Tibial nerve (tissue), 4 donors: Measurements from ENCODE around the gene FBN2. TPM values are rescaled to one million over a fixed set of nuclear protein-coding genes. Genes with fewer than 3 reads are reported as not detected.

Experiments
- DNase-seq, 2 donors: peaks; one replicate each; pipeline ENCODE4 v3.0.0-alpha.2; 2019; ENCODE audit warnings: low spot score in 2 of 2
- H3K27ac ChIP-seq, 4 donors: fragments of 200-600 bp; sonication (generic) in 3 of 4; one replicate each; pipeline ENCODE4 v1.5.1; 2017 to 2019; ENCODE audit warnings: mild to moderate bottlenecking in 1 of 4
- H3K27me3 ChIP-seq, 2 donors: fragments of 200-600 bp; sonication (generic) in 1 of 2; one replicate each; pipeline versions ENCODE4 v1.5.1 to v1.6.0; 2017 to 2019
- H3K36me3 ChIP-seq, 3 donors: fragments of 200-600 bp; sonication (generic); one replicate each; pipeline ENCODE4 v1.5.1; 2018 to 2019
- H3K4me1 ChIP-seq, 4 donors: fragments of 200-600 bp; sonication (generic) in 3 of 4; one replicate each; pipeline ENCODE4 v1.5.1; 2017 to 2019
- H3K4me3 ChIP-seq, 4 donors: fragments of 200-600 bp; sonication (generic) in 3 of 4; one replicate each; pipeline ENCODE4 v1.5.1; 2017 to 2019; ENCODE audit warnings: mild to moderate bottlenecking in 1 of 4, moderate library complexity in 1 of 4
- H3K9me3 ChIP-seq, 4 donors: fragments of 200-600 bp; sonication (generic) in 3 of 4; one replicate each; pipeline ENCODE4 v1.5.1; 2017 to 2019
- EP300 ChIP-seq, 2 donors: sonication (generic); formaldehyde crosslinking; IDR thresholded peaks; one replicate each; pipeline ENCODE4 v1.6.1; 2017; ENCODE audit warnings: antibody characterized with exemption in 2 of 2, mild to moderate bottlenecking in 1 of 2
- POLR2A ChIP-seq, 2 donors: fragments of 450-650 bp; IDR thresholded peaks; one replicate each; pipeline ENCODE4 v1.6.1; 2017; ENCODE audit warnings: antibody characterized with exemption in 2 of 2, mild to moderate bottlenecking in 2 of 2, moderate library complexity in 2 of 2
- WGBS, 2 donors: methylation state at CpG; one replicate each; pipeline ENCODE4 v1.1.5; 2018; 5-methylcytosine and 5-hydroxymethylcytosine counted together
- total RNA-seq, 4 donors: library from RNA; depleted of rRNA; stranded (reverse); fragments of >200 nt; gene quantifications; one replicate each; pipeline ENCODE4 v1.1.0, GENCODE V29; 2016
- TF ChIP-seq, protein P1 (sequence below), 5 experiments: fragments of 200-600 bp in 3 of 5; fragments of 450-650 bp in 2 of 5; sonication (generic) in 3 of 5; IDR thresholded peaks; one replicate each; pipeline ENCODE4 v1.5.1; 2016 to 2019; ENCODE audit warnings: antibody characterized with exemption in 5 of 5, mild to moderate bottlenecking in 3 of 5, moderate library complexity in 2 of 5

FBN2 gene
- total RNA-seq, 4 donors from 2014 or later: 1.2 to 6.3 (median 3.6) TPM

DNA sequence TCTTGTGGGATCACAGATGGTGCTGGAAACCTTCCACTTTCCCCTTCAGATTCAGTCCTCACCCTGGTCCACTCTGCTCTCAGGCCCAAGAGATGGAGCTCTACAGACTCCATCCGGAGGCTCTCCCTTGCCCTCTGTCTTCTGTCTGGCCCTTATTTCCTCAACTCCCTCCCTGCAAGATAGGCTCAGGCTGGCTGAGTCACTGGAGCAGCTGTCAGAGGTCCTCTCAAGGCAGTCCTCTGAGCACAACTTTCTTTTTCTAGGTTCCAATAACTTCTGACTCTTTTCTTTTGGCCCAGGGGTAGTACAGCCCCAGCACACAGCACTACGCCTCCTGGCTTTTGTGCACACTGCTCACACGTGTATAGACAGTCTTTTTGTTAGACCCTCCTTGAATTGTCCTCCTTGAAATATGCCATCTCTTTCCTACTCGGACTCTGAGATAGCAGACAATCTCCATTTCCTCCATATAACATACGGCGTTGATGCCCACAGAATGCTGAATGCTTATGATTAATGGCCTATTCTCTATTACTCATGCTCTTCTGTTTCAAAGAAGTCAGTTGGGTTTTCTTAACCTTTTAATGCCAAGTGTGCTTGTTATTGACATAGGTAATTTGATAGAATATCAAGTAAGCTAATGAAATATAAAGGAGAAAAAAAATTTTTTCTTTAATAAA, 261.4 kb downstream of the FBN2 start:
- Histone ChIP-seq H3K4me1 (no peaks in the 10 kb centered on the region), H3K4me3 (no peak overlapping the region), H3K27me3 (no peaks in the 10 kb centered on the region), H3K36me3 (peaks cover 0 to 5% (median 0%) of the 10 kb centered on the region in 3 donors), H3K9me3 (no peaks in the 10 kb centered on the region), H3K27ac (no peak overlapping the region)
- no peak for TF ChIP-seq POLR2A (IDR thresholded peaks at IDR 0.05)
- no peak for TF ChIP-seq EP300 (IDR thresholded peaks at IDR 0.05)
- TF ChIP-seq, protein P1, sequence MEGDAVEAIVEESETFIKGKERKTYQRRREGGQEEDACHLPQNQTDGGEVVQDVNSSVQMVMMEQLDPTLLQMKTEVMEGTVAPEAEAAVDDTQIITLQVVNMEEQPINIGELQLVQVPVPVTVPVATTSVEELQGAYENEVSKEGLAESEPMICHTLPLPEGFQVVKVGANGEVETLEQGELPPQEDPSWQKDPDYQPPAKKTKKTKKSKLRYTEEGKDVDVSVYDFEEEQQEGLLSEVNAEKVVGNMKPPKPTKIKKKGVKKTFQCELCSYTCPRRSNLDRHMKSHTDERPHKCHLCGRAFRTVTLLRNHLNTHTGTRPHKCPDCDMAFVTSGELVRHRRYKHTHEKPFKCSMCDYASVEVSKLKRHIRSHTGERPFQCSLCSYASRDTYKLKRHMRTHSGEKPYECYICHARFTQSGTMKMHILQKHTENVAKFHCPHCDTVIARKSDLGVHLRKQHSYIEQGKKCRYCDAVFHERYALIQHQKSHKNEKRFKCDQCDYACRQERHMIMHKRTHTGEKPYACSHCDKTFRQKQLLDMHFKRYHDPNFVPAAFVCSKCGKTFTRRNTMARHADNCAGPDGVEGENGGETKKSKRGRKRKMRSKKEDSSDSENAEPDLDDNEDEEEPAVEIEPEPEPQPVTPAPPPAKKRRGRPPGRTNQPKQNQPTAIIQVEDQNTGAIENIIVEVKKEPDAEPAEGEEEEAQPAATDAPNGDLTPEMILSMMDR (IDR thresholded peaks at IDR 0.05): no peak
- WGBS, 2 donors: 64 to 67% methylated on average over 6 of the region's 6 CpGs
- DNase-seq: no peak

DNA sequence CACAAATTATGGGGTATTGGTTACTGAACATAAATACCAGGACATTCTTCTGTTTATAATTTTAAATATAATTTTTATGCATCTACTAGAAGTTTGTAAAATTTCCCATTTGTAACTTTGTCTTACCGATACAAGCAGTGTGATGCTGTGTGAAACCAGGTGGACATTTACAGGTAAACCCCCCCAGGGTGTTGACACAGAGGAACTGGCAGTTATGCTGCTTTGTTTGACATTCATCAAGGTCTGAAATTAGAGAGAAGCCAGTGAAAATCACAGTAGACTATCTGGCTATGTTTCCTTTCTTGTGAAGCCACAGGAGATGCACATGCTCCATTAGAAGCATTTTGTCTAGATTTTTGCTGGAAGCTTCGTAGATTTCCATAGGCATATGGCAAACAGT, 263.6 kb downstream of the FBN2 start:
- TF ChIP-seq POLR2A (IDR thresholded peaks at IDR 0.05) (no peak), EP300 (IDR thresholded peaks at IDR 0.05) (no peak)
- TF ChIP-seq, protein P1 (IDR thresholded peaks at IDR 0.05): no peak
- H3K27me3 ChIP-seq: no peaks in the 10 kb centered on the region
- no peak overlapping the region for H3K4me3 ChIP-seq
- DNase-seq: no peak
- H3K36me3 ChIP-seq: peaks cover 0 to 5% (median 0%) of the 10 kb centered on the region in 3 donors
- WGBS, 2 donors: 96 to 98% methylated on average over 2 of the region's 2 CpGs
- no peaks in the 10 kb centered on the region for H3K4me1 ChIP-seq
- H3K9me3 ChIP-seq: no peaks in the 10 kb centered on the region
- no peak overlapping the region for H3K27ac ChIP-seq

DNA sequence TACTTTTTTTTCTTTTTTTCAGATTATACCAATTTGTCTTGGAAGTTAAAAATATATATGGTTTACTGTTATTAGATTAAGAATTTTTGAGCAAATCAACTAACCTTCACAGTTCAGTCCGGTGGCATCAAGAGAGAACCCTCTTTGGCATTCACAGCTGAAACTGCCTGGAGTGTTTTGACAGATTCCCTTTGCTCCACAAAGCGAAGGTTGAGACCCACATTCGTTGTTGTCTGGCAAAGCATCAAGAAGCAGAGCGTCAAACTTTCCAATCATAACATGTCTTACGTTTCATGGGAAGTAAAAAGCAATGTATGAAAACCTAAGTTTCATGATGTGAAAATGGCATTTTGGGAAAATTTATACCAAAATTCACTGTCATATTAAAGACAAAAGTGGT, 264.3 kb downstream of the FBN2 start:
- no peaks in the 10 kb centered on the region for H3K4me1 ChIP-seq
- no peak for DNase-seq
- TF ChIP-seq, protein P1 (IDR thresholded peaks at IDR 0.05): no peak
- TF ChIP-seq EP300 (IDR thresholded peaks at IDR 0.05) (no peak), POLR2A (IDR thresholded peaks at IDR 0.05) (no peak)

DNA sequence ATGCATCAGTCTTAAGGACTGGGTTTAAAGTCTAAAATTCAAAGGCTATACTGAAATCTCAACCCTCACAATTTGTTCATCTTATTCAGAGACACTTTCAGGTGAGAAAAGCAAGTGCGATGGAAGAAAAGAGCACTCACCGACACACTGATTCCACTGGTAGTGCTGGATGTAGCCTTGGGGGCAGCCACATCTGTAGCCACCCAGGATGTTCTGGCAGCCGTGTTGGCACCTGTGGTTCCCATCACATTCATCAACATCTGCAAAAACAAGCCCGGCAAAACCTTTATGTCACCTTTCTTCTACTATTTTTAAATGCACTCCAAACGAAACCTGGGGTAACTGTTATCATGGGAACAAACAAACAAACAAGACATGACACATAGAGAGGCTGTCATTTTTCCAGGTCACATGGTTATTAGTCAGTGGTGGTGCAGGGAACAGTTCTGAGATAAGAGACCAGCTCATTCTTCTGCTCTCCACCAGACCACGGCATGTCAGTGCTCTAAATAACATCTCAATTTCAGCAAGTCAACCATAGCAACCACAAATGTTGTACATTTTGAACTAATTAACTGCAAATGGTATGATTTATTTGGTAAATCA, 266.1 kb downstream of the FBN2 start:
- no peak for TF ChIP-seq EP300 (IDR thresholded peaks at IDR 0.05)
- no peak for TF ChIP-seq POLR2A (IDR thresholded peaks at IDR 0.05)
- TF ChIP-seq, protein P1 (IDR thresholded peaks at IDR 0.05): no peak
- Histone ChIP-seq H3K4me1 (no peaks in the 10 kb centered on the region), H3K4me3 (no peak overlapping the region), H3K27ac (no peak overlapping the region), H3K27me3 (no peaks in the 10 kb centered on the region), H3K36me3 (peaks cover 0 to 5% (median 0%) of the 10 kb centered on the region in 3 donors), H3K9me3 (no peaks in the 10 kb centered on the region)
- no peak for DNase-seq
- WGBS, 2 donors: 74 to 76% methylated on average over 6 of the region's 6 CpGs

More for the DNA sequence above, 264.3 kb downstream of the FBN2 start:
- Histone ChIP-seq H3K9me3 (no peaks in the 10 kb centered on the region), H3K27me3 (no peaks in the 10 kb centered on the region), H3K36me3 (peaks cover 0 to 5% (median 0%) of the 10 kb centered on the region in 3 donors), H3K27ac (no peak overlapping the region), H3K4me3 (no peak overlapping the region)
- 76 to 79% methylated on average over 5 of the region's 5 CpGs for WGBS, 2 donors

DNA sequence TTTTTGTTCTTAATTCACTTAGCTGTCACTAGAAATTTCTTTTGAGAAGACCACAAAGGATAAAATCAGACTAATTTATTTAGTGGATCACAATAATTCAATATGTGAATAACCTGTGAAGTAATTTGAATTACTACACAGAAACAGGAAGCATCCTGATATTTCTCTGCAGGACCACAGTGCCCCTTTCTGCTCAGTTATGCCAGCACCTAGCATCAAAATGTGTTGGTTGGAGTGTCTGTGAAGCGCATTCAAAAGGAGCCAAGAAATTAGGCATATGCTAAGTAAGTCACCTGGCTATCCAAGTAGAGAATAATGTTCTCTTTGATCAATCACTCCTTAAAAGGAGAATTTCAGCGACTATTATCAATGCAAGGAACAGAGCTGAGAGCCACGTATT, 267.0 kb downstream of the FBN2 start:
- no peaks in the 10 kb centered on the region for H3K27me3 ChIP-seq
- 83 to 88% methylated on average over 3 of the region's 3 CpGs for WGBS, 2 donors
- no peak overlapping the region for H3K4me3 ChIP-seq
- no peaks in the 10 kb centered on the region for H3K36me3 ChIP-seq
- no peaks in the 10 kb centered on the region for H3K4me1 ChIP-seq
- no peaks in the 10 kb centered on the region for H3K9me3 ChIP-seq
- H3K27ac ChIP-seq: no peak overlapping the region
- DNase-seq: no peak
- no peak for TF ChIP-seq POLR2A (IDR thresholded peaks at IDR 0.05)
- no peak for TF ChIP-seq EP300 (IDR thresholded peaks at IDR 0.05)
- TF ChIP-seq, protein P1 (IDR thresholded peaks at IDR 0.05): no peak
